GM12878 (cell line): Measurements from ENCODE around the gene PDZD2.

Source experiments
- EGR1 ChIP-seq, 2 experiments: IDR thresholded peaks; 1 replicate in 1 of 2; 2 replicates in 1 of 2; pipeline ENCODE4 v1.6.1; 2011 to 2012; ENCODE audit warnings: low read depth in 2 of 2, low read length in 2 of 2, borderline replicate concordance in 1 of 2, mild to moderate bottlenecking in 1 of 2, moderate library complexity in 1 of 2
- EP300 ChIP-seq, 2 experiments: fragments of 150-350 bp in 1 of 2; IDR thresholded peaks; 2 replicates each; pipeline ENCODE4 v1.6.1; 2011 to 2012; ENCODE audit warnings: low read depth in 2 of 2, low read length in 2 of 2, borderline replicate concordance in 1 of 2, improper control_type of control experiment in 1 of 2, inconsistent platforms in 1 of 2; ENCODE audit not compliant: control insufficient read depth in 1 of 2
- GABPA ChIP-seq: IDR thresholded peaks from 2 replicates; pipeline ENCODE4 v1.6.1; 2014; ENCODE audit warnings: antibody characterized with exemption, low read depth, mild to moderate bottlenecking, inconsistent platforms
- MEF2B ChIP-seq: fragments of 450-650 bp; IDR thresholded peaks from 2 replicates; pipeline ENCODE4 v1.6.1; 2018; ENCODE audit warnings: mild to moderate bottlenecking, moderate library complexity; ENCODE audit not compliant: partially characterized antibody, poor library complexity, severe bottlenecking
- MLLT1 ChIP-seq: fragments of 450-650 bp; IDR thresholded peaks from 2 replicates; pipeline ENCODE4 v1.6.1; 2016; ENCODE audit warnings: mild to moderate bottlenecking
- POLR2A ChIP-seq: IDR thresholded peaks from 2 replicates; pipeline ENCODE4 v1.6.1; 2011; ENCODE audit warnings: low read depth, mild to moderate bottlenecking, low read length
- POLR2AphosphoS5 ChIP-seq: IDR thresholded peaks from 2 replicates; pipeline ENCODE4 v1.6.1; 2011; ENCODE audit warnings: mild to moderate bottlenecking, low read length, inconsistent platforms
- RB1 ChIP-seq: fragments of 450-650 bp; formaldehyde crosslinking; IDR thresholded peaks from 2 replicates; pipeline ENCODE4 v1.6.1; 2017; ENCODE audit warnings: mild to moderate bottlenecking, borderline replicate concordance
- SMC3 ChIP-seq: IDR thresholded peaks from 2 replicates; pipeline ENCODE4 v1.6.1; 2011; ENCODE audit warnings: low read length, improper control_type of control experiment, borderline replicate concordance
- SRF ChIP-seq, 2 experiments: IDR thresholded peaks; 2 replicates each; pipeline ENCODE4 v1.6.1; 2011; ENCODE audit warnings: low read depth in 2 of 2, low read length in 2 of 2, mild to moderate bottlenecking in 1 of 2, moderate library complexity in 1 of 2
- TAF1 ChIP-seq: IDR thresholded peaks from 2 replicates; pipeline ENCODE4 v1.6.1; 2011; ENCODE audit warnings: mild to moderate bottlenecking, low read depth, low read length, borderline replicate concordance
- ZSCAN29 ChIP-seq: fragments of 450-650 bp; IDR thresholded peaks from 2 replicates; pipeline ENCODE4 v1.6.1; 2017; ENCODE audit warnings: mild to moderate bottlenecking, moderate library complexity
- TF ChIP-seq, protein P1 (sequence below), 3 experiments: IDR thresholded peaks in 2 of 3; conservative IDR thresholded peaks in 1 of 3; 2 replicates each; pipeline ENCODE4 v1.5.1; 2011; ENCODE audit warnings: low read depth in 3 of 3, low read length in 3 of 3, mild to moderate bottlenecking in 3 of 3, control low read depth in 2 of 3, moderate library complexity in 2 of 3, inconsistent platforms in 1 of 3, mixed read lengths in 1 of 3; ENCODE audit not compliant: control insufficient read depth in 2 of 3, insufficient read depth in 1 of 3; ENCODE audit errors: extremely low read depth in 1 of 3
- TF ChIP-seq, protein P2 (sequence below): fragments of 450-650 bp; IDR thresholded peaks from 2 replicates; pipeline ENCODE4 v1.6.1; 2018; ENCODE audit warnings: borderline replicate concordance, mild to moderate bottlenecking; ENCODE audit not compliant: partially characterized antibody

- TF ChIP-seq EP300 (IDR thresholded peaks at IDR 0.05; ENCODE audit: borderline replicate concordance in 1 of 2, control insufficient read depth in 1 of 2, low read depth in 2 of 2, low read length in 2 of 2) = no peak
- TF ChIP-seq GABPA = no peak
- TF ChIP-seq POLR2AphosphoS5 = no peak
- TF ChIP-seq TAF1 = no peak
- no peak for TF ChIP-seq SMC3
- TF ChIP-seq, protein P1, sequence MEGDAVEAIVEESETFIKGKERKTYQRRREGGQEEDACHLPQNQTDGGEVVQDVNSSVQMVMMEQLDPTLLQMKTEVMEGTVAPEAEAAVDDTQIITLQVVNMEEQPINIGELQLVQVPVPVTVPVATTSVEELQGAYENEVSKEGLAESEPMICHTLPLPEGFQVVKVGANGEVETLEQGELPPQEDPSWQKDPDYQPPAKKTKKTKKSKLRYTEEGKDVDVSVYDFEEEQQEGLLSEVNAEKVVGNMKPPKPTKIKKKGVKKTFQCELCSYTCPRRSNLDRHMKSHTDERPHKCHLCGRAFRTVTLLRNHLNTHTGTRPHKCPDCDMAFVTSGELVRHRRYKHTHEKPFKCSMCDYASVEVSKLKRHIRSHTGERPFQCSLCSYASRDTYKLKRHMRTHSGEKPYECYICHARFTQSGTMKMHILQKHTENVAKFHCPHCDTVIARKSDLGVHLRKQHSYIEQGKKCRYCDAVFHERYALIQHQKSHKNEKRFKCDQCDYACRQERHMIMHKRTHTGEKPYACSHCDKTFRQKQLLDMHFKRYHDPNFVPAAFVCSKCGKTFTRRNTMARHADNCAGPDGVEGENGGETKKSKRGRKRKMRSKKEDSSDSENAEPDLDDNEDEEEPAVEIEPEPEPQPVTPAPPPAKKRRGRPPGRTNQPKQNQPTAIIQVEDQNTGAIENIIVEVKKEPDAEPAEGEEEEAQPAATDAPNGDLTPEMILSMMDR (IDR thresholded peaks at IDR 0.05 in 2 of 3, conservative IDR thresholded peaks at IDR 0.05 in 1 of 3; ENCODE audit: control insufficient read depth in 2 of 3, extremely low read depth in 1 of 3, insufficient read depth in 1 of 3, low read depth in 3 of 3, low read length in 3 of 3) = no peak
- TF ChIP-seq SRF (IDR thresholded peaks at IDR 0.05; ENCODE audit: low read depth in 2 of 2, low read length in 2 of 2) = no peak
- TF ChIP-seq, protein P2, sequence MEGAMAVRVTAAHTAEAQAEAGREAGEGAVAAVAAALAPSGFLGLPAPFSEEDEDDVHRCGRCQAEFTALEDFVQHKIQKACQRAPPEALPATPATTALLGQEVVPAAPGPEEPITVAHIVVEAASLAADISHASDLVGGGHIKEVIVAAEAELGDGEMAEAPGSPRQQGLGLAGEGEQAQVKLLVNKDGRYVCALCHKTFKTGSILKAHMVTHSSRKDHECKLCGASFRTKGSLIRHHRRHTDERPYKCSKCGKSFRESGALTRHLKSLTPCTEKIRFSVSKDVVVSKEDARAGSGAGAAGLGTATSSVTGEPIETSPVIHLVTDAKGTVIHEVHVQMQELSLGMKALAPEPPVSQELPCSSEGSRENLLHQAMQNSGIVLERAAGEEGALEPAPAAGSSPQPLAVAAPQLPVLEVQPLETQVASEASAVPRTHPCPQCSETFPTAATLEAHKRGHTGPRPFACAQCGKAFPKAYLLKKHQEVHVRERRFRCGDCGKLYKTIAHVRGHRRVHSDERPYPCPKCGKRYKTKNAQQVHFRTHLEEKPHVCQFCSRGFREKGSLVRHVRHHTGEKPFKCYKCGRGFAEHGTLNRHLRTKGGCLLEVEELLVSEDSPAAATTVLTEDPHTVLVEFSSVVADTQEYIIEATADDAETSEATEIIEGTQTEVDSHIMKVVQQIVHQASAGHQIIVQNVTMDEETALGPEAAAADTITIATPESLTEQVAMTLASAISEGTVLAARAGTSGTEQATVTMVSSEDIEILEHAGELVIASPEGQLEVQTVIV = no peak
- TF ChIP-seq MLLT1 = no peak
- TF ChIP-seq EGR1 (IDR thresholded peaks at IDR 0.05; ENCODE audit: borderline replicate concordance in 1 of 2, low read depth in 2 of 2, low read length in 2 of 2) = no peak
- no peak for TF ChIP-seq RB1
- no peak for TF ChIP-seq ZSCAN29
- TF ChIP-seq MEF2B = no peak
- no peak for TF ChIP-seq POLR2A
Observed at GRCh38 chr5:31767335-31768031, 128.6 kb downstream of the PDZD2 start.
